K562 (cell line): Measurements from ENCODE around the gene VRK3. TPM values are rescaled to one million over a fixed set of nuclear protein-coding genes. Genes with fewer than 3 reads are reported as not detected.

Experiments used
- CTBP1 ChIP-seq: fragments of 450-650 bp; IDR thresholded peaks from 2 replicates; pipeline ENCODE4 v1.6.1; 2016; ENCODE audit warnings: borderline replicate concordance
- NR3C1 ChIP-seq: sonication (generic); formaldehyde crosslinking; IDR thresholded peaks from 2 replicates; pipeline ENCODE4 v1.8.1; 2022; ENCODE audit warnings: missing genetic modification reagents
- PHB2 ChIP-seq: fragments of 450-650 bp; IDR thresholded peaks from 2 replicates; pipeline ENCODE4 v1.6.1; 2017; ENCODE audit warnings: low read depth
- polyA plus RNA-seq, 8 experiments: library from polyadenylated mRNA; depleted of rRNA in 4 of 8; stranded (reverse) in 5 of 8; unstranded in 3 of 8; fragments of >200 nt; fragmentation: Nextera tagmentation in 2 of 8; fragmentation: Illumina TruSeq in 1 of 8; extraction: Ambion mirVana in 2 of 8; extraction: Trizol in 1 of 8; gene quantifications; 2 replicates each; pipeline versions ENCODE4 v1.2.1 to v1.2.3, GENCODE V29; 2011 to 2014; ENCODE audit warnings: inconsistent platforms in 1 of 8, missing spikeins in 1 of 8
- total RNA-seq, 7 experiments: library from RNA; depleted of rRNA in 6 of 7; stranded (reverse); fragments of >200 nt in 6 of 7; fragmentation: Illumina TruSeq in 2 of 7; extraction: Trizol in 2 of 7; gene quantifications; 2 replicates each; pipeline versions ENCODE4 v1.2.1 to v1.2.3, GENCODE V29; 2011 to 2021; ENCODE audit warnings: low replicate concordance in 1 of 7
- TF ChIP-seq, protein P1 (sequence below), 2 experiments: fragments of 450-650 bp; IDR thresholded peaks; 2 replicates each; pipeline ENCODE4 v1.6.1; 2016
- TF ChIP-seq, protein P2 (sequence below), 2 experiments: fragments of 450-650 bp in 1 of 2; sonication (generic) in 1 of 2; formaldehyde crosslinking in 1 of 2; IDR thresholded peaks; 2 replicates each; pipeline versions ENCODE4 v1.7.1 to v1.9.0; 2016 to 2022; ENCODE audit warnings: inconsistent platforms in 1 of 2, mild to moderate bottlenecking in 1 of 2, missing genetic modification reagents in 1 of 2
- TF ChIP-seq, protein P3 (sequence below): fragments of 250-450 bp; sonication (Bioruptor Pico); IDR thresholded peaks from 2 replicates; pipeline ENCODE4 v1.4.0; 2020
- TF ChIP-seq, protein P4 (sequence below): sonication (generic); formaldehyde crosslinking; IDR thresholded peaks from 2 replicates; pipeline ENCODE4 v1.8.1; 2023; ENCODE audit warnings: mild to moderate bottlenecking, missing genetic modification reagents

Gene VRK3
- total and polyA plus RNA-seq, 9 of the 15 experiments (the other 6 are each of a cell fraction or from before 2014, with no cell fraction given) = 25.6 to 94.3 (median 42.9) TPM

DNA sequence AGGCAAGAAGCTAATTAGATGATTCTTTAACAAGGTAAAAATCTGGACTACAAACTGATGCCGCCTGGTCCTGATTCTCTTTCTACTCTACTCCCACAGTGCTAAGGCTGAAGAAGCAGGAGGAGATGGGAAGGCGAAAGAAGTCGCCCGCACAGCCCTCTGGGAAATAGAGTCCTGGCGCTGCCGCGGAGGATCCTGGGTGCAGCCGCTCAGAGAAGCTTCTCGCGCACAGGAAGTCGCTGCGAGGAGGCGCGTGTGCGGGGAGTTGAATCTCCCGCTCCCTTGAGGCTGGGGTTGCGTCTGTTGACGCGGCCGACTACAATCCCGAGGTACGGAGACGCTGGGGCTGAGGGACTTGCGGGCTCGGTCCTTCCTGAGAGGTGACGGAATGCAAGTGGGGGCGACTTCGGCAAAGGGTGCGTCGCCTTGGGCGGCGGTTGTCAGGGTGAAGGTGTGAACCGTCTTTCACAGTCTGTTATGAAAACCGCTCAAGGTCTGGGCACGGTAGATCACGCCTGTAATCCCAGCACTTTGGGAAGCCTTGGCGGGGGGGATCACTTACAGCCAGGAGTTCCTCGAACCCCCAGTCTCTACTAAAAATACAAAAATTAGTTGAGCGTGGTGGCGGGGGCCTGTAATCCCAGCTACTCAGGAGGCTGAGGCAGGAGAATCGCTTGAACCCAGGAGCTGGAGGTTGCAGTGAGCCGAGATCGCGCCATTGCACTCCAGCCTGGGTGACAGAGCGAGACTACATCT lies 800 bp upstream of the VRK3 start, which contains the start of gene ZNF473 (continued):
- TF ChIP-seq, protein P1, sequence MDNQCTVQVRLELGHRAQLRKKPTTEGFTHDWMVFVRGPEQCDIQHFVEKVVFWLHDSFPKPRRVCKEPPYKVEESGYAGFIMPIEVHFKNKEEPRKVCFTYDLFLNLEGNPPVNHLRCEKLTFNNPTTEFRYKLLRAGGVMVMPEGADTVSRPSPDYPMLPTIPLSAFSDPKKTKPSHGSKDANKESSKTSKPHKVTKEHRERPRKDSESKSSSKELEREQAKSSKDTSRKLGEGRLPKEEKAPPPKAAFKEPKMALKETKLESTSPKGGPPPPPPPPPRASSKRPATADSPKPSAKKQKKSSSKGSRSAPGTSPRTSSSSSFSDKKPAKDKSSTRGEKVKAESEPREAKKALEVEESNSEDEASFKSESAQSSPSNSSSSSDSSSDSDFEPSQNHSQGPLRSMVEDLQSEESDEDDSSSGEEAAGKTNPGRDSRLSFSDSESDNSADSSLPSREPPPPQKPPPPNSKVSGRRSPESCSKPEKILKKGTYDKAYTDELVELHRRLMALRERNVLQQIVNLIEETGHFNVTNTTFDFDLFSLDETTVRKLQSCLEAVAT (IDR thresholded peaks at IDR 0.05) = 0 out of 4 replicates have a peak, but pooled peaks of 1 of the 2 experiments have one; percentile 12
- TF ChIP-seq, protein P2, sequence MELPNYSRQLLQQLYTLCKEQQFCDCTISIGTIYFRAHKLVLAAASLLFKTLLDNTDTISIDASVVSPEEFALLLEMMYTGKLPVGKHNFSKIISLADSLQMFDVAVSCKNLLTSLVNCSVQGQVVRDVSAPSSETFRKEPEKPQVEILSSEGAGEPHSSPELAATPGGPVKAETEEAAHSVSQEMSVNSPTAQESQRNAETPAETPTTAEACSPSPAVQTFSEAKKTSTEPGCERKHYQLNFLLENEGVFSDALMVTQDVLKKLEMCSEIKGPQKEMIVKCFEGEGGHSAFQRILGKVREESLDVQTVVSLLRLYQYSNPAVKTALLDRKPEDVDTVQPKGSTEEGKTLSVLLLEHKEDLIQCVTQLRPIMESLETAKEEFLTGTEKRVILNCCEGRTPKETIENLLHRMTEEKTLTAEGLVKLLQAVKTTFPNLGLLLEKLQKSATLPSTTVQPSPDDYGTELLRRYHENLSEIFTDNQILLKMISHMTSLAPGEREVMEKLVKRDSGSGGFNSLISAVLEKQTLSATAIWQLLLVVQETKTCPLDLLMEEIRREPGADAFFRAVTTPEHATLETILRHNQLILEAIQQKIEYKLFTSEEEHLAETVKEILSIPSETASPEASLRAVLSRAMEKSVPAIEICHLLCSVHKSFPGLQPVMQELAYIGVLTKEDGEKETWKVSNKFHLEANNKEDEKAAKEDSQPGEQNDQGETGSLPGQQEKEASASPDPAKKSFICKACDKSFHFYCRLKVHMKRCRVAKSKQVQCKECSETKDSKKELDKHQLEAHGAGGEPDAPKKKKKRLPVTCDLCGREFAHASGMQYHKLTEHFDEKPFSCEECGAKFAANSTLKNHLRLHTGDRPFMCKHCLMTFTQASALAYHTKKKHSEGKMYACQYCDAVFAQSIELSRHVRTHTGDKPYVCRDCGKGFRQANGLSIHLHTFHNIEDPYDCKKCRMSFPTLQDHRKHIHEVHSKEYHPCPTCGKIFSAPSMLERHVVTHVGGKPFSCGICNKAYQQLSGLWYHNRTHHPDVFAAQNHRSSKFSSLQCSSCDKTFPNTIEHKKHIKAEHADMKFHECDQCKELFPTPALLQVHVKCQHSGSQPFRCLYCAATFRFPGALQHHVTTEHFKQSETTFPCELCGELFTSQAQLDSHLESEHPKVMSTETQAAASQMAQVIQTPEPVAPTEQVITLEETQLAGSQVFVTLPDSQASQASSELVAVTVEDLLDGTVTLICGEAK (IDR thresholded peaks at IDR 0.05) = peak; percentile 75
- TF ChIP-seq, protein P2 (CRISPR knock-in tag; IDR thresholded peaks at IDR 0.05) = no peak
- TF ChIP-seq CTBP1 = peak; percentile 71; the same call in 1 of the 2 replicates
- TF ChIP-seq, protein P3, sequence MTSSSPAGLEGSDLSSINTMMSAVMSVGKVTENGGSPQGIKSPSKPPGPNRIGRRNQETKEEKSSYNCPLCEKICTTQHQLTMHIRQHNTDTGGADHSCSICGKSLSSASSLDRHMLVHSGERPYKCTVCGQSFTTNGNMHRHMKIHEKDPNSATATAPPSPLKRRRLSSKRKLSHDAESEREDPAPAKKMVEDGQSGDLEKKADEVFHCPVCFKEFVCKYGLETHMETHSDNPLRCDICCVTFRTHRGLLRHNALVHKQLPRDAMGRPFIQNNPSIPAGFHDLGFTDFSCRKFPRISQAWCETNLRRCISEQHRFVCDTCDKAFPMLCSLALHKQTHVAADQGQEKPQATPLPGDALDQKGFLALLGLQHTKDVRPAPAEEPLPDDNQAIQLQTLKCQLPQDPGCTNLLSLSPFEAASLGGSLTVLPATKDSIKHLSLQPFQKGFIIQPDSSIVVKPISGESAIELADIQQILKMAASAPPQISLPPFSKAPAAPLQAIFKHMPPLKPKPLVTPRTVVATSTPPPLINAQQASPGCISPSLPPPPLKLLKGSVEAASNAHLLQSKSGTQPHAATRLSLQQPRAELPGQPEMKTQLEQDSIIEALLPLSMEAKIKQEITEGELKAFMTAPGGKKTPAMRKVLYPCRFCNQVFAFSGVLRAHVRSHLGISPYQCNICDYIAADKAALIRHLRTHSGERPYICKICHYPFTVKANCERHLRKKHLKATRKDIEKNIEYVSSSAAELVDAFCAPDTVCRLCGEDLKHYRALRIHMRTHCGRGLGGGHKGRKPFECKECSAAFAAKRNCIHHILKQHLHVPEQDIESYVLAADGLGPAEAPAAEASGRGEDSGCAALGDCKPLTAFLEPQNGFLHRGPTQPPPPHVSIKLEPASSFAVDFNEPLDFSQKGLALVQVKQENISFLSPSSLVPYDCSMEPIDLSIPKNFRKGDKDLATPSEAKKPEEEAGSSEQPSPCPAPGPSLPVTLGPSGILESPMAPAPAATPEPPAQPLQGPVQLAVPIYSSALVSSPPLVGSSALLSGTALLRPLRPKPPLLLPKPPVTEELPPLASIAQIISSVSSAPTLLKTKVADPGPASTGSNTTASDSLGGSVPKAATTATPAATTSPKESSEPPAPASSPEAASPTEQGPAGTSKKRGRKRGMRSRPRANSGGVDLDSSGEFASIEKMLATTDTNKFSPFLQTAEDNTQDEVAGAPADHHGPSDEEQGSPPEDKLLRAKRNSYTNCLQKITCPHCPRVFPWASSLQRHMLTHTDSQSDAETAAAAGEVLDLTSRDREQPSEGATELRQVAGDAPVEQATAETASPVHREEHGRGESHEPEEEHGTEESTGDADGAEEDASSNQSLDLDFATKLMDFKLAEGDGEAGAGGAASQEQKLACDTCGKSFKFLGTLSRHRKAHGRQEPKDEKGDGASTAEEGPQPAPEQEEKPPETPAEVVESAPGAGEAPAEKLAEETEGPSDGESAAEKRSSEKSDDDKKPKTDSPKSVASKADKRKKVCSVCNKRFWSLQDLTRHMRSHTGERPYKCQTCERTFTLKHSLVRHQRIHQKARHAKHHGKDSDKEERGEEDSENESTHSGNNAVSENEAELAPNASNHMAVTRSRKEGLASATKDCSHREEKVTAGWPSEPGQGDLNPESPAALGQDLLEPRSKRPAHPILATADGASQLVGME (CRISPR knock-in tag) = 0 out of 2 replicates have a peak, but pooled peaks have one; percentile 75
- TF ChIP-seq NR3C1 (CRISPR knock-in tag) = no peak; the same call in 1 of the 2 replicates
- TF ChIP-seq, protein P4, sequence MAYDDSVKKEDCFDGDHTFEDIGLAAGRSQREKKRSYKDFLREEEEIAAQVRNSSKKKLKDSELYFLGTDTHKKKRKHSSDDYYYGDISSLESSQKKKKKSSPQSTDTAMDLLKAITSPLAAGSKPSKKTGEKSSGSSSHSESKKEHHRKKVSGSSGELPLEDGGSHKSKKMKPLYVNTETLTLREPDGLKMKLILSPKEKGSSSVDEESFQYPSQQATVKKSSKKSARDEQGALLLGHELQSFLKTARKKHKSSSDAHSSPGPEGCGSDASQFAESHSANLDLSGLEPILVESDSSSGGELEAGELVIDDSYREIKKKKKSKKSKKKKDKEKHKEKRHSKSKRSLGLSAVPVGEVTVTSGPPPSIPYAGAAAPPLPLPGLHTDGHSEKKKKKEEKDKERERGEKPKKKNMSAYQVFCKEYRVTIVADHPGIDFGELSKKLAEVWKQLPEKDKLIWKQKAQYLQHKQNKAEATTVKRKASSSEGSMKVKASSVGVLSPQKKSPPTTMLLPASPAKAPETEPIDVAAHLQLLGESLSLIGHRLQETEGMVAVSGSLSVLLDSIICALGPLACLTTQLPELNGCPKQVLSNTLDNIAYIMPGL = peak; percentile 95; the same call in 1 of the 2 replicates
- TF ChIP-seq PHB2 = no peak
